ENCODE results near the gene NRXN3. TPM values are rescaled to one million over a fixed set of nuclear protein-coding genes. Genes with fewer than 3 reads are reported as not detected.

Gene NRXN3
- total RNA-seq, 1 experiment from 2014 or later, result 1.1 TPM

DNA sequence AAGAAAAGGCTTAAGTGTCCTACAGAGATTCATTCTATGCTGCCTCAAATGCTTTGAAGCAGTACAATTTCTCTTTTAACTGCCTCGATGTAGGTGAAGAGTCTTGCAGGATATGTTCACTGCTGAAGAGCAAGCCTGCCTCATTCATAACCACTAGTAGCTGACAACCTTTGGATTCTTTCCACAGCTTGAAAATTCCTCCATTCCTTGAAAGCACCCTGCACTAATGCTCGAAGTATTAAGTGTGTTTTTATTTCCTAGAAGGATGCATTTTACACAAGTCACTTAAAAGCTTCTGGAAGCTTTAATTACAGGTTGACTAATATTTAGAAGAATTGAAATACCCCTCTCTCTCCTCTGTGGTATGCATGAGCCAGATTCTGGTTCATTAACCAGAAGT lies 1611.7 kb downstream of the NRXN3 start:
- Histone ChIP-seq H3K4me3 (ENCODE audit: low read length) (no peak overlapping the region), H3K9me2 (replicated peaks; ENCODE audit: low read length) (no peaks in the 10 kb centered on the region), H3K4me2 (ENCODE audit: low read length) (no peak overlapping the region), H2AFZ (ENCODE audit: low read length) (no peak overlapping the region), H4K20me1 (ENCODE audit: low read length) (no peaks in the 10 kb centered on the region), H3K36me3 (ENCODE audit: low read depth, low read length) (no peaks in the 10 kb centered on the region), H3K27me3 (ENCODE audit: low read length) (no peaks in the 10 kb centered on the region), H3K27ac (ENCODE audit: low read length) (no peak overlapping the region), H3K9ac (ENCODE audit: low read length) (no peak overlapping the region), H3K4me1 (ENCODE audit: insufficient read depth, low read length) (no peaks in the 10 kb centered on the region), H3F3A (ENCODE audit: low read length, unreplicated experiment) (no peaks in the 10 kb centered on the region), H3K79me2 (ENCODE audit: low read length) (no peaks in the 10 kb centered on the region), H3K9me3 (ENCODE audit: low read length) (peaks cover 5% of the 10 kb centered on the region; the same call in 1 of the 2 replicates)
- intact Hi-C loops (cut with micrococcal nuclease), result no loop called here
- ATAC-seq (no peak), DNase-seq (no peak)
- TF ChIP-seq EZH2 (IDR thresholded peaks at IDR 0.05; ENCODE audit: low read length, unreplicated experiment) (no peak), EZH2phosphoT487 (IDR thresholded peaks at IDR 0.05; ENCODE audit: borderline replicate concordance, low read length) (no peak)
- TF ChIP-seq, protein P1, sequence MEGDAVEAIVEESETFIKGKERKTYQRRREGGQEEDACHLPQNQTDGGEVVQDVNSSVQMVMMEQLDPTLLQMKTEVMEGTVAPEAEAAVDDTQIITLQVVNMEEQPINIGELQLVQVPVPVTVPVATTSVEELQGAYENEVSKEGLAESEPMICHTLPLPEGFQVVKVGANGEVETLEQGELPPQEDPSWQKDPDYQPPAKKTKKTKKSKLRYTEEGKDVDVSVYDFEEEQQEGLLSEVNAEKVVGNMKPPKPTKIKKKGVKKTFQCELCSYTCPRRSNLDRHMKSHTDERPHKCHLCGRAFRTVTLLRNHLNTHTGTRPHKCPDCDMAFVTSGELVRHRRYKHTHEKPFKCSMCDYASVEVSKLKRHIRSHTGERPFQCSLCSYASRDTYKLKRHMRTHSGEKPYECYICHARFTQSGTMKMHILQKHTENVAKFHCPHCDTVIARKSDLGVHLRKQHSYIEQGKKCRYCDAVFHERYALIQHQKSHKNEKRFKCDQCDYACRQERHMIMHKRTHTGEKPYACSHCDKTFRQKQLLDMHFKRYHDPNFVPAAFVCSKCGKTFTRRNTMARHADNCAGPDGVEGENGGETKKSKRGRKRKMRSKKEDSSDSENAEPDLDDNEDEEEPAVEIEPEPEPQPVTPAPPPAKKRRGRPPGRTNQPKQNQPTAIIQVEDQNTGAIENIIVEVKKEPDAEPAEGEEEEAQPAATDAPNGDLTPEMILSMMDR (conservative IDR thresholded peaks at IDR 0.05; ENCODE audit: low read depth, low read length), result no peak
- BruUV-seq (replicated peaks), result no TSS peak
- CTCF ChIA-PET, result no interaction called here
- POLR2A ChIA-PET (ENCODE audit: unreplicated experiment), result no interaction called here

DNA sequence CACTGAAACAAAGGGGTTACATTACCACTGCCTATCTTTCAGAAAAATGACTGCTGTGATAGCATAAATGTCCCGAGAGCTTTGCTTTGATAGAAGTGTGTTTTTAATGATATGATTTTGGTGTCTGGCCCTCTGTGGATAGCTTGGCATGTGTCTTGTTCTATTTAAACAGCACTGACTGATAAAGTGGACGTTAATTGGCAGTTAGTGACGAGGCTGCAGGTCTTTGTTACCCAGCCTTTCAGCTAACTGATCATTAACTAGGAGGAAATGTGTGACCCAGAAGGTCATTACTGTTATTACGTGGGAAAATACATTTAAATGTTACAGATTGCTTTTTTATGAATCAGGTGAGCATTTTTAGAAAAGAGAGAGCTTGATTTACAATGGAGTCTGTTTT lies 1612.9 kb downstream of the NRXN3 start:
- no peak for DNase-seq
- Histone ChIP-seq H3K4me3 (ENCODE audit: low read length) (no peak overlapping the region), H3K4me2 (ENCODE audit: low read length) (no peak overlapping the region), H3K27ac (ENCODE audit: low read length) (no peak overlapping the region), H3K79me2 (ENCODE audit: low read length) (no peaks in the 10 kb centered on the region), H3K9me2 (replicated peaks; ENCODE audit: low read length) (no peaks in the 10 kb centered on the region), H3K36me3 (ENCODE audit: low read depth, low read length) (no peaks in the 10 kb centered on the region), H3K9ac (ENCODE audit: low read length) (no peak overlapping the region), H3K4me1 (ENCODE audit: insufficient read depth, low read length) (no peaks in the 10 kb centered on the region), H3K27me3 (ENCODE audit: low read length) (no peaks in the 10 kb centered on the region), H2AFZ (ENCODE audit: low read length) (no peak overlapping the region), H3F3A (ENCODE audit: low read length, unreplicated experiment) (no peaks in the 10 kb centered on the region), H3K9me3 (ENCODE audit: low read length) (peaks cover 5% of the 10 kb centered on the region; the same call in 1 of the 2 replicates), H4K20me1 (ENCODE audit: low read length) (no peaks in the 10 kb centered on the region)
- no TSS peak for BruUV-seq (replicated peaks)
- ChIA-PET CTCF (no interaction called here), POLR2A (ENCODE audit: unreplicated experiment) (no interaction called here)
- TF ChIP-seq EZH2 (IDR thresholded peaks at IDR 0.05; ENCODE audit: low read length, unreplicated experiment), result no peak
- TF ChIP-seq, protein P1 (conservative IDR thresholded peaks at IDR 0.05; ENCODE audit: low read depth, low read length), result no peak
- no peak for TF ChIP-seq EZH2phosphoT487 (IDR thresholded peaks at IDR 0.05; ENCODE audit: borderline replicate concordance, low read length)
- intact Hi-C loops (cut with micrococcal nuclease), result no loop called here
- no peak for ATAC-seq

DNA sequence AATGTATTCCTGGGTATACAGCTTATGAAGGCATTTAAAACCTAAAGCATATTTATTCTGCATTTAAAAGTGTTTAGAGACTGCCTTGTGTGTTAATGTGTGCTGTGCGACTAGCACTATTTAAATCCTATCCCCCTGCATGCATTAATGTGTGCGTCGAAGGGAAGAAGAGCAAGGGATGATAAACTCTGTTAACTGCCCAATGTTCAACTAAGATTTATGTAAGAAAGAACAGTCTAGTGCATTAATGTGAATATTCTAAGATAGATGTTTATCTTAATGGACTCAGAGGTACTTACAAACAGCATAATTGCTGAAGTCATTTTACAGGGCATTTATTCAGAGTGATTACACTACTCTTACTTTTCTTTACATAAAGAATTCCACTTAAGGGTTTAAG lies 1616.3 kb downstream of the NRXN3 start:
- Histone ChIP-seq H3K36me3 (ENCODE audit: low read depth, low read length) (no peaks in the 10 kb centered on the region), H3K4me1 (ENCODE audit: insufficient read depth, low read length) (no peaks in the 10 kb centered on the region), H3K27ac (ENCODE audit: low read length) (no peak overlapping the region), H3K9me2 (replicated peaks; ENCODE audit: low read length) (no peaks in the 10 kb centered on the region), H3K9ac (ENCODE audit: low read length) (no peak overlapping the region), H3K9me3 (ENCODE audit: low read length) (peaks cover 5% of the 10 kb centered on the region; the same call in 1 of the 2 replicates), H3F3A (ENCODE audit: low read length, unreplicated experiment) (no peaks in the 10 kb centered on the region), H3K4me2 (ENCODE audit: low read length) (no peak overlapping the region), H3K27me3 (ENCODE audit: low read length) (no peaks in the 10 kb centered on the region), H3K4me3 (ENCODE audit: low read length) (no peak overlapping the region), H3K79me2 (ENCODE audit: low read length) (no peaks in the 10 kb centered on the region), H2AFZ (ENCODE audit: low read length) (no peak overlapping the region), H4K20me1 (ENCODE audit: low read length) (no peaks in the 10 kb centered on the region)
- TF ChIP-seq, protein P1 (conservative IDR thresholded peaks at IDR 0.05; ENCODE audit: low read depth, low read length), result no peak
- TF ChIP-seq EZH2 (IDR thresholded peaks at IDR 0.05; ENCODE audit: low read length, unreplicated experiment) (no peak), EZH2phosphoT487 (IDR thresholded peaks at IDR 0.05; ENCODE audit: borderline replicate concordance, low read length) (no peak)
- BruUV-seq (replicated peaks), result no TSS peak
- ATAC-seq, result no peak
- CTCF ChIA-PET, result no interaction called here
- intact Hi-C loops (cut with micrococcal nuclease), result no loop called here
- DNase-seq, result no peak
- POLR2A ChIA-PET (ENCODE audit: unreplicated experiment), result no interaction called here
